ENCODE data around the gene MEMO1.

DNA sequence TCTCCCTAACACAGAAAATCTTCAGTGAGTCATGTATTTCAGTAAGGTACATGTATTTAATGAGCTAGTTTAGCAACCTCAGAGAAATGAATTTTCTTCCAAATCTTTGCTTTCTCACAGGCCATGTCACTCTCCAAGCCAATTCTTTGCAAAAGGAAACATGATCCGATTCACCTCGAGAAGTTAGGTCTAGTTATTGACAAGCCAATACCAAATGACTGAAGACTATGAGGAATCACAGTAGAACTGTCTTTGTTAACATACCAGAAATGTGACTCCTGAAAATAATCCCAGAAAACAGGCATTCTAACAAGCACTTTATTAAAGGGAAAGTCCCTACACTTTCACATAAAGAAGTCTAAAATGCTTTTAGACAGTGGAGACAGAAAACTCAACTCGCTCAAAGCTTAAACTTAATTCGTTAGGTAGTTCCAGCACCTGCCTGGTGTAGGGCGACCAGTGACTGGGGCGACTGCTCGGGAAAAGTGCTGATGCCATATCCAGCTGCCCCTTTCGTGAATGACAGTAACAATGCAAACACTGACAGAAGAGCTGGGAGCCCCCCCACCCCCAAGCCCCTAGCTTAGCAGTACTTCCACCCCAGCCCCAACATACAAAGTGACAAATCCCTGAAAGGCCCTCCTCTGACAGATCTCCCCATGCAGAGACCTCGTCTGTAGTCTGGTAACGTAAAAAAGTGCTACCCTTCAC, 1.8 kb downstream of the MEMO1 start:
- TF ChIP-seq, protein P1, sequence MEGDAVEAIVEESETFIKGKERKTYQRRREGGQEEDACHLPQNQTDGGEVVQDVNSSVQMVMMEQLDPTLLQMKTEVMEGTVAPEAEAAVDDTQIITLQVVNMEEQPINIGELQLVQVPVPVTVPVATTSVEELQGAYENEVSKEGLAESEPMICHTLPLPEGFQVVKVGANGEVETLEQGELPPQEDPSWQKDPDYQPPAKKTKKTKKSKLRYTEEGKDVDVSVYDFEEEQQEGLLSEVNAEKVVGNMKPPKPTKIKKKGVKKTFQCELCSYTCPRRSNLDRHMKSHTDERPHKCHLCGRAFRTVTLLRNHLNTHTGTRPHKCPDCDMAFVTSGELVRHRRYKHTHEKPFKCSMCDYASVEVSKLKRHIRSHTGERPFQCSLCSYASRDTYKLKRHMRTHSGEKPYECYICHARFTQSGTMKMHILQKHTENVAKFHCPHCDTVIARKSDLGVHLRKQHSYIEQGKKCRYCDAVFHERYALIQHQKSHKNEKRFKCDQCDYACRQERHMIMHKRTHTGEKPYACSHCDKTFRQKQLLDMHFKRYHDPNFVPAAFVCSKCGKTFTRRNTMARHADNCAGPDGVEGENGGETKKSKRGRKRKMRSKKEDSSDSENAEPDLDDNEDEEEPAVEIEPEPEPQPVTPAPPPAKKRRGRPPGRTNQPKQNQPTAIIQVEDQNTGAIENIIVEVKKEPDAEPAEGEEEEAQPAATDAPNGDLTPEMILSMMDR (IDR thresholded peaks at IDR 0.05): no peak
- TF ChIP-seq POLR2A (IDR thresholded peaks at IDR 0.05): no peak
